GM12875 (cell line): ENCODE data around the gene MEX3D.
"Not testable (repeated sequence)": the region's sequence is repeated elsewhere in the genome, so short reads cannot be mapped to it uniquely, and the experiment has no call there.

ENCODE experiments used
- H3K4me3 ChIP-seq: one replicate; pipeline ENCODE4 v1.5.1; 2011; ENCODE audit warnings: low read depth, low read length, control low read depth
- TF ChIP-seq, protein P1 (sequence below): IDR thresholded peaks from 2 replicates; pipeline ENCODE4 v1.5.1; 2011; ENCODE audit warnings: low read depth, mild to moderate bottlenecking, control low read depth, inconsistent platforms, low read length, moderate library complexity, borderline replicate concordance; ENCODE audit not compliant: insufficient read depth

MEX3D gene

GRCh38 chr19:1553415-1553814, 14.7 kb downstream of the MEX3D start:
- TF ChIP-seq, protein P1, sequence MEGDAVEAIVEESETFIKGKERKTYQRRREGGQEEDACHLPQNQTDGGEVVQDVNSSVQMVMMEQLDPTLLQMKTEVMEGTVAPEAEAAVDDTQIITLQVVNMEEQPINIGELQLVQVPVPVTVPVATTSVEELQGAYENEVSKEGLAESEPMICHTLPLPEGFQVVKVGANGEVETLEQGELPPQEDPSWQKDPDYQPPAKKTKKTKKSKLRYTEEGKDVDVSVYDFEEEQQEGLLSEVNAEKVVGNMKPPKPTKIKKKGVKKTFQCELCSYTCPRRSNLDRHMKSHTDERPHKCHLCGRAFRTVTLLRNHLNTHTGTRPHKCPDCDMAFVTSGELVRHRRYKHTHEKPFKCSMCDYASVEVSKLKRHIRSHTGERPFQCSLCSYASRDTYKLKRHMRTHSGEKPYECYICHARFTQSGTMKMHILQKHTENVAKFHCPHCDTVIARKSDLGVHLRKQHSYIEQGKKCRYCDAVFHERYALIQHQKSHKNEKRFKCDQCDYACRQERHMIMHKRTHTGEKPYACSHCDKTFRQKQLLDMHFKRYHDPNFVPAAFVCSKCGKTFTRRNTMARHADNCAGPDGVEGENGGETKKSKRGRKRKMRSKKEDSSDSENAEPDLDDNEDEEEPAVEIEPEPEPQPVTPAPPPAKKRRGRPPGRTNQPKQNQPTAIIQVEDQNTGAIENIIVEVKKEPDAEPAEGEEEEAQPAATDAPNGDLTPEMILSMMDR = no peak

DNA sequence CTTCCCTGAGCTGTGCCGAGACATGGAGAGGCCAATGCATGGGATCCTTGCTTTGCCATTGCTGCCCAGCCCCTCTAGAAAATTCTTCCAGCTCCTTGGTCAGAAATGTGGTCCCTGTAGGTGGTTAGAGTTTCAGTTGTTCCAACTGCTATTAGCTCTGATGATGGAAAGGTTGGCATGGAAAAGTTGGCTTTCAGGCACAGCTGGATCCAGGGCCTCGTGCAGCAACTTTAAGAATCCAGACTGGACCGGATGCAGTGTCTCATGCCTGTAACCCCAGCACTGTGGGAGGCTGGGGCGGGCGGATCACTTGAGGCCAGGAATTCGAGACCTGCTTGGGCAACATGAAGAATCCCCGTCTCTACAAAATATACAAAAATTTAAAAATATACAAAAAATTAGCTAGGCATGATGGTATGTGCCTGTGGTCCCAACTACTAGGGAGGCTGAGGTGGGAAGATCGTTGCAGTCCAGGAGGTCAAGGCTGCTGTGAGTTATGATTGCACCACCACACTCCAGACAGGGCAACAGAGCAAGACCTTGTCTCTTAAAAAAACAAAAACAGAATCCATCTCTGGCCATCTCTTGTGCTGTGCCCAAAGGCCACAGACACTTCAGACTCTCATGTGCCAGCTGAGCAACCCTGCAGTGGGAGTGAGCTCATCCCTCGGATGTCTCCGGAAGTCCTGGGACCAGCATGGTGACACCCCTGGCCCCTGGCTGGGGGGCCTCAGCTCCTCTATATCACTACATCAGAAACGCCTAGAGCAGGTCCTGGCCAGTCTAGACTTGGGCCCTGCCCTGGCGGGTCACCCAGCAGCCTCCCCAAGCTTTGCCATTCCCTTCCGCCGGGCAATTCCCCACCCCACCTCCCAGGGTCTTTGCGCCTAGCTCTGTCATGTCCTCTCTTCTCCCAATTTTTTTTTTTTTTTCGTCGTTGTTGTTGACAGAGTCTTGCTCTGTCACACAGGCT, 16.8 kb downstream of the MEX3D start:
- no peak overlapping the region for H3K4me3 ChIP-seq
- TF ChIP-seq, protein P1 = no peak

More at GRCh38 chr19:1553415-1553814, 14.7 kb downstream of the MEX3D start:
- H3K4me3 ChIP-seq = no peak overlapping the region

DNA sequence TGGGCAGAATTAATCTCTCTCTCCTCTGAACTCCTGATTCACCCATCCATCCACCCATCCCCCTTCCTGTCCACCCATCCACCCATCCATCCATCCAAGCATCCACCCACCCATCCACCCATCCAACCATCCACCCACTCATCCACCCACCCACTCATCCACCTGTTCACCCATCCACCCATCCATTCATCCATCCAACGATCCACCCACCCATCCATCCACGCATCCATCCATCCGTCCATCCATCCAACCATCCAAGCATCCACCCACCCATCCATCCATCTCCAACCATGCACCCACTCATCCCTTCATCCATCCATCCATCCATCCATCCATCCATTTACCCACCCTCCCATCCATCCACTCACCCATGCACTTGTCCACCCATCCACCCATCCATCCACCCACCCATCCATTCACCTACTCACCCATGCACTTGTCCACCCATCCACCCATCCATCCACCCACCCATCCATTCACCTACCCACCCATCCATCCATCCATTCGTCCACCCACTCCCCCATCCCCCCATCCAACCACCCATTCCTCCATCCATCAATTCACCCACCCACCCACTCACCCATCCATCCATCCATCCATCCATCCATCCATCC, 18.7 kb downstream of the MEX3D start:
- no peak overlapping the region for H3K4me3 ChIP-seq
- TF ChIP-seq, protein P1 = no peak

GRCh38 chr19:1540365-1540925, 27.7 kb downstream of the MEX3D start:
- no peak overlapping the region for H3K4me3 ChIP-seq
- TF ChIP-seq, protein P1 = no peak

- H3K4me3 ChIP-seq = not testable (repeated sequence)
These were observed 28.4 kb downstream of the MEX3D start for GRCh38 chr19:1539749-1540148.

GRCh38 chr19:1538978-1539377, 29.1 kb downstream of the MEX3D start:
- H3K4me3 ChIP-seq = no peak overlapping the region
- TF ChIP-seq, protein P1 = no peak

DNA sequence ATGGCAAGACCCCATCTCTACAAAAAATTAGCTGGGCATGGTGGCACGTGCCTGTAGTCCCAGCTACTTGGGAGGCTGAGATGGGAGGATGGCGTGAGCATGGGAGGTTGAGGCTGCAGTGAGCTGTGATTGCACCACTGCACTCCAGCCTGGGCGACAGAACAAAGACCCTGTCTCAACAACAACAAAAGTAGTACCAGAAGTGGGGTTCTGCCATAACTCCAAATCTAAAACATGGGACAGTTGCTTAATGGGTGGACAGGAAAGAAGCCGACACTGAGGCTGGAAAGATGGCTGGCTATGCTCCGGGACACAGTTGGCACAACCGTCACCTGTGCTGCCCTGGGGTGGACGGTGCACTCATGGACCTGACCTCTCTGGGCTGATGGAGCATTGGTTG, 32.4 kb downstream of the MEX3D start:
- H3K4me3 ChIP-seq = not testable (repeated sequence)

GRCh38 chr19:1534972-1535371, 33.2 kb downstream of the MEX3D start:
- no peak overlapping the region for H3K4me3 ChIP-seq
- TF ChIP-seq, protein P1 = no peak
